ENCODE measurements around the gene THADA. TPM values are rescaled to one million over a fixed set of nuclear protein-coding genes. Genes with fewer than 3 reads are reported as not detected.
A peak's percentile ranks its signal among the peaks of the same experiment; 100 is the strongest.
"Not testable (repeated sequence)": the region's sequence is repeated elsewhere in the genome, so short reads cannot be mapped to it uniquely, and the experiment has no call there.

Gene THADA
- total RNA-seq, 1 donor from 2014 or later, result 29.3 TPM

DNA sequence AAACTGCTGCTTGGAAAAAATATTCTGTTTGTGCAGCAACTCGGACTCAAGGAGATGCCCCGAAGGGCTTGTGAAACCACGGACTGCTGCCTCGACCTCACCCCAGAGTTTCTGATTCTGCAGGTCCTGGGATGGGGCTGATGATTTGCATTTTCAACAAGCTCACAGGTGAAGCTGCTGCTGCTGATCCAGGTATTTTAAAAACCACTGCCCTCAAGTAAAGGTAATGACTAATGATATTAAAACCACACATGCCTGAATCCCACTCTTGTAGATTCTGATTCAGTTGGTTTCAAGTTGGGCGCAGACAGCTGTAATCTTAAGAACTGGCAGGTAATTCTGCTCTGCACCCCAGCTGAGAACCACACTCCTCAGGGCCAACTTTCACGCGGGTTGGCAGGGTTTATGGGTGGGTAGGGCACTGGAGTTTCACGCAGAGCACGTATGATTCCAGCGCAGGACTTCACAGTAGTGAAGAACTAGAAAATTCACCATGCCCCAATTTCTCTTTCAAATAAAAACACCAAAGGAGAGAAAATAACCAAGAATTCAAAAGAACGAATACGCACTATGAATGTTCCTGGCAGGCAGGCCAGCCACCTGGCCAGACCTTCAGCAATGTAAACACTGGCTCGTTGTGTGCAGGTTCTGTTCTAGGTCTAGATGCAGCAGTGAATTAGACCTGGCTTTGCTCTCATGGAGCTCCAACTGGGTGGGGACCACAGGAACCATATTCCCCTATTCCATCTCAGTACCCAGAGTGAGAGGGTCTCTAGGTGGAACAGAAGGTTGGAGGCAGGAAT, 294.9 kb downstream of the THADA start:
- no peaks in the 10 kb centered on the region for H3K27me3 ChIP-seq
- H3K4me2 ChIP-seq, result no peak overlapping the region
- no peak overlapping the region for H3K4me3 Mint-ChIP-seq
- H3K27ac ChIP-seq, result no peak overlapping the region
- peaks cover 3% of the 10 kb centered on the region for H3F3A ChIP-seq (ENCODE audit: low read depth)
- peaks cover 12% of the 10 kb centered on the region for H3K4me1 ChIP-seq
- no peak overlapping the region for H3K9ac ChIP-seq
- DNase-seq (ENCODE audit: low spot score), result no peak
- no peaks in the 10 kb centered on the region for H3K36me3 ChIP-seq
- H3K9me3 ChIP-seq (ENCODE audit: low read depth), result no peaks in the 10 kb centered on the region
- peaks cover 2% of the 10 kb centered on the region for H3K36me3 Mint-ChIP-seq
- no peak overlapping the region for H2AFZ ChIP-seq (replicated peaks)
- H3K79me2 ChIP-seq (ENCODE audit: low read depth), result no peaks in the 10 kb centered on the region
- no peaks in the 10 kb centered on the region for H4K20me1 ChIP-seq (ENCODE audit: low read depth)
- no peak overlapping the region for H3K4me3 ChIP-seq
- peaks cover 2% of the 10 kb centered on the region for H3K27me3 Mint-ChIP-seq (ENCODE audit: insufficient read depth, low read depth)
- peak overlapping the region; percentile 35 for H3K27ac Mint-ChIP-seq
- H3K4me1 Mint-ChIP-seq, result peaks cover 25% of the 10 kb centered on the region
- H3K9me3 Mint-ChIP-seq, result peaks cover 3% of the 10 kb centered on the region
- no peak for TF ChIP-seq EZH2phosphoT487 (IDR thresholded peaks at IDR 0.05)
- TF ChIP-seq EZH2 (IDR thresholded peaks at IDR 0.05), result no peak
- TF ChIP-seq, protein P1, sequence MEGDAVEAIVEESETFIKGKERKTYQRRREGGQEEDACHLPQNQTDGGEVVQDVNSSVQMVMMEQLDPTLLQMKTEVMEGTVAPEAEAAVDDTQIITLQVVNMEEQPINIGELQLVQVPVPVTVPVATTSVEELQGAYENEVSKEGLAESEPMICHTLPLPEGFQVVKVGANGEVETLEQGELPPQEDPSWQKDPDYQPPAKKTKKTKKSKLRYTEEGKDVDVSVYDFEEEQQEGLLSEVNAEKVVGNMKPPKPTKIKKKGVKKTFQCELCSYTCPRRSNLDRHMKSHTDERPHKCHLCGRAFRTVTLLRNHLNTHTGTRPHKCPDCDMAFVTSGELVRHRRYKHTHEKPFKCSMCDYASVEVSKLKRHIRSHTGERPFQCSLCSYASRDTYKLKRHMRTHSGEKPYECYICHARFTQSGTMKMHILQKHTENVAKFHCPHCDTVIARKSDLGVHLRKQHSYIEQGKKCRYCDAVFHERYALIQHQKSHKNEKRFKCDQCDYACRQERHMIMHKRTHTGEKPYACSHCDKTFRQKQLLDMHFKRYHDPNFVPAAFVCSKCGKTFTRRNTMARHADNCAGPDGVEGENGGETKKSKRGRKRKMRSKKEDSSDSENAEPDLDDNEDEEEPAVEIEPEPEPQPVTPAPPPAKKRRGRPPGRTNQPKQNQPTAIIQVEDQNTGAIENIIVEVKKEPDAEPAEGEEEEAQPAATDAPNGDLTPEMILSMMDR (IDR thresholded peaks at IDR 0.05), result no peak

DNA sequence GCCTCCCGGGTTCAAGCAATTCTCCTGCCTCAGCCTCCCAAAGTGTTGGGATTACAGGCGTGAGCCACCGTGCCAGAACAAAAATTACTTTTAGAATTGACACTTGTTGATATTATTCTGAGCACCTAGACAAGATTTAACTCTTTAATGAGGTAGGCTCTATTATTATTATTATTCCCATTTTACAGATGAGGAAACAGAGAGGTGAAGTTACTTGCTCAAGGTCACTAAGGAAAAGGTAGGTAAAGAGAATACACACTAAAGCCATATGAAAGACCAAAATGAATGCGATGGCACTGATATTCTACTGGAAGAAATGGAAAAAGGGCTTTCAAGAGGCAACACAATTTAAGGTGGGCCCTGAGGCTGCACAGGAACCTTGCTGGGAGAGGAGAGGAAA, 295.6 kb downstream of the THADA start:
- no peak overlapping the region for H3K9ac ChIP-seq
- H3K4me2 ChIP-seq, result no peak overlapping the region
- H4K20me1 ChIP-seq (ENCODE audit: low read depth), result no peaks in the 10 kb centered on the region
- peaks cover 5% of the 10 kb centered on the region for H3K9me3 Mint-ChIP-seq
- DNase-seq (ENCODE audit: low spot score), result no peak
- H3K79me2 ChIP-seq (ENCODE audit: low read depth), result no peaks in the 10 kb centered on the region
- H3K27ac ChIP-seq, result no peak overlapping the region
- peaks cover 2% of the 10 kb centered on the region for H3K27me3 Mint-ChIP-seq (ENCODE audit: insufficient read depth, low read depth)
- H3K4me1 ChIP-seq, result peaks cover 9% of the 10 kb centered on the region
- H3K4me1 Mint-ChIP-seq, result peaks cover 23% of the 10 kb centered on the region
- no peaks in the 10 kb centered on the region for H3K36me3 ChIP-seq
- peaks cover 3% of the 10 kb centered on the region for H3F3A ChIP-seq (ENCODE audit: low read depth)
- H2AFZ ChIP-seq (replicated peaks), result no peak overlapping the region
- H3K36me3 Mint-ChIP-seq, result peaks cover 2% of the 10 kb centered on the region
- no peak overlapping the region for H3K4me3 Mint-ChIP-seq
- H3K27ac Mint-ChIP-seq, result no peak overlapping the region
- H3K9me3 ChIP-seq (ENCODE audit: low read depth), result no peaks in the 10 kb centered on the region
- no peak for TF ChIP-seq EZH2 (IDR thresholded peaks at IDR 0.05)
- TF ChIP-seq, protein P1 (IDR thresholded peaks at IDR 0.05), result no peak
- TF ChIP-seq EZH2phosphoT487 (IDR thresholded peaks at IDR 0.05), result no peak
- H3K27me3 ChIP-seq, result no peaks in the 10 kb centered on the region
- H3K4me3 ChIP-seq, result no peak overlapping the region

DNA sequence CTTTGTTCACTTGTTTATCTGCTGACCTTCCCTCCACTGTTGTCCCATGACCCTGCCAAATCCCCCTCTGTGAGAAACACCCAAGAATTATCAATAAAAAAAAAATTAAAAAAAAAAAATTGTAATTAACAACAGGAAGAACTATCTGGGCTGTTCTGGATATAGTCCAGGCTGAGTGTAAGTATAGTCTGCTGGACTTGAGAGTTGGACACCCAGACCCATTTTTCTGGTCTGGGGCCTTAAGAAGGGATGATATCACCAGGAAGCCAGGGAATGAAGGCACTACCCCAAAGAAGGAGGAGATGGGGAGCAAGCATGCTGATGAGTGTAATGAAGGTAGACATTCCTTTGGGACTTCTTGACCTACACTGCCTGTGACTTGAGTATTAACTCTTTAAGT, 297.3 kb downstream of the THADA start:
- H3K4me3 Mint-ChIP-seq, result no peak overlapping the region
- H3K9ac ChIP-seq, result no peak overlapping the region
- H3K4me1 ChIP-seq, result peaks cover 7% of the 10 kb centered on the region

DNA sequence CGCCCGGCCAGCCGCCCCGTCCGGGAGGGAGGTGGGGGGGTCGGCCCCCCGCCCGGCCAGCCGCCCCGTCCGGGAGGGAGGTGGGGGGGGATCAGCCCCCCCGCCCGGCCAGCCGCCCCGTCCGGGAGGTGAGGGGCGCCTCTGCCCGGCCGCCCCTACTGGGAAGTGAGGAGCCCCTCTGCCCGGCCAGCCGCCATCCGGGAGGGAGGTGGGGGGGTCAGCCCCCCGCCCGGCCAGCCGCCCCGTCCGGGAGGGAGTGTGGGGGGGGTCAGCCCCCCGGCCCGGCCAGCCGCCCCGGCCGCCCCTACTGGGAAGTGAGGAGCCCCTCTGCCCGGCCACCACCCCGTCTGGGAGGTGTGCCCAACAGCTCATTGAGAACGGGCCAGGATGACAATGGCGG, 298.1 kb downstream of the THADA start:
- H3F3A ChIP-seq (ENCODE audit: low read depth); H3K79me2 ChIP-seq (ENCODE audit: low read depth); H3K4me3 Mint-ChIP-seq; H3K27ac Mint-ChIP-seq; H3K27me3 Mint-ChIP-seq (ENCODE audit: insufficient read depth, low read depth); H3K27ac ChIP-seq; H4K20me1 ChIP-seq (ENCODE audit: low read depth); H3K4me2 ChIP-seq; H3K9me3 ChIP-seq (ENCODE audit: low read depth); H3K36me3 Mint-ChIP-seq; DNase-seq (ENCODE audit: low spot score); H3K36me3 ChIP-seq; H3K27me3 ChIP-seq; H2AFZ ChIP-seq (replicated peaks); H3K9ac ChIP-seq; H3K4me3 ChIP-seq; H3K4me1 ChIP-seq: not testable (repeated sequence)
- H3K9me3 Mint-ChIP-seq, result peaks cover 17% of the 10 kb centered on the region
- H3K4me1 Mint-ChIP-seq, result peaks cover 21% of the 10 kb centered on the region

More for the DNA sequence above, 297.3 kb downstream of the THADA start:
- Mint-ChIP-seq H3K4me1 (peaks cover 21% of the 10 kb centered on the region), H3K27ac (no peak overlapping the region), H3K27me3 (ENCODE audit: insufficient read depth, low read depth) (peaks cover 2% of the 10 kb centered on the region), H3K36me3 (peaks cover 5% of the 10 kb centered on the region), H3K9me3 (peaks cover 17% of the 10 kb centered on the region)
- Histone ChIP-seq H3F3A (ENCODE audit: low read depth) (peaks cover 3% of the 10 kb centered on the region), H2AFZ (replicated peaks) (no peak overlapping the region), H3K27me3 (no peaks in the 10 kb centered on the region), H4K20me1 (ENCODE audit: low read depth) (no peaks in the 10 kb centered on the region), H3K79me2 (ENCODE audit: low read depth) (no peaks in the 10 kb centered on the region), H3K27ac (no peak overlapping the region), H3K4me3 (no peak overlapping the region), H3K9me3 (ENCODE audit: low read depth) (no peaks in the 10 kb centered on the region), H3K4me2 (no peak overlapping the region), H3K36me3 (no peaks in the 10 kb centered on the region)
- TF ChIP-seq, protein P1 (IDR thresholded peaks at IDR 0.05), result no peak
- TF ChIP-seq EZH2phosphoT487 (IDR thresholded peaks at IDR 0.05) (no peak), EZH2 (IDR thresholded peaks at IDR 0.05) (no peak)
- DNase-seq (ENCODE audit: low spot score), result no peak

All from neural progenitor cell (in vitro differentiated cells).